Keratinocyte (primary cell): ENCODE measurements around the gene USP12. TPM values are rescaled to one million over a fixed set of nuclear protein-coding genes. Genes with fewer than 3 reads are reported as not detected.

Experiments
- DNase-seq: peaks from one replicate; pipeline ENCODE4 v3.0.0-alpha.2; 2011; ENCODE audit warnings: low read depth, missing footprints, low spot score
- FAIRE-seq: peaks from 2 replicates; lab custom pipeline; 2011; peaks lifted over from hg19 to GRCh38; lab: Jason Lieb, UNC
- H2AFZ ChIP-seq: 2 replicates; pipeline ENCODE4 v1.6.0; 2012; ENCODE audit warnings: low read length, control low read depth, inconsistent platforms; ENCODE audit not compliant: control insufficient read depth
- H3K27ac ChIP-seq: 2 replicates; pipeline ENCODE4 v1.5.1; 2011; ENCODE audit warnings: low read length; ENCODE audit not compliant: control insufficient read depth, insufficient read depth
- H3K27me3 ChIP-seq: 3 replicates; pipeline ENCODE4 v1.6.0; 2011; ENCODE audit warnings: low read length; ENCODE audit not compliant: control insufficient read depth, insufficient read depth; ENCODE audit errors: extremely low read depth
- H3K36me3 ChIP-seq, 2 experiments: 2 replicates in 1 of 2; 3 replicates in 1 of 2; pipeline ENCODE4 v1.5.1; 2011; ENCODE audit warnings: low read length in 2 of 2, mild to moderate bottlenecking in 1 of 2; ENCODE audit not compliant: control insufficient read depth in 2 of 2, insufficient read depth in 2 of 2; ENCODE audit errors: extremely low read depth in 1 of 2
- H3K4me1 ChIP-seq: 3 replicates; pipeline ENCODE4 v1.5.1; 2011; ENCODE audit warnings: low read length; ENCODE audit not compliant: control insufficient read depth, insufficient read depth; ENCODE audit errors: extremely low read depth
- H3K4me2 ChIP-seq: 3 replicates; pipeline ENCODE4 v1.6.0; 2011; ENCODE audit warnings: low read depth, low read length; ENCODE audit not compliant: control insufficient read depth, insufficient read depth; ENCODE audit errors: extremely low read depth
- H3K4me3 ChIP-seq, 3 experiments: fragments of 200-600 bp in 1 of 3; sonication (generic) in 1 of 3; 2 replicates in 2 of 3; 3 replicates in 1 of 3; pipeline ENCODE4 v1.5.1; 2011 to 2016; ENCODE audit warnings: low read length in 3 of 3, mild to moderate bottlenecking in 3 of 3, control low read depth in 2 of 3, inconsistent platforms in 1 of 3, low read depth in 1 of 3, mixed read lengths in 1 of 3, mixed run types in 1 of 3, moderate library complexity in 1 of 3; ENCODE audit not compliant: control insufficient read depth in 2 of 3, insufficient read depth in 2 of 3; ENCODE audit errors: extremely low read depth in 1 of 3
- H3K79me2 ChIP-seq: 2 replicates; pipeline ENCODE4 v1.6.0; 2012; ENCODE audit warnings: low read length; ENCODE audit not compliant: control insufficient read depth, insufficient read depth
- H3K9ac ChIP-seq: 3 replicates; pipeline ENCODE4 v1.6.0; 2011; ENCODE audit warnings: low read length; ENCODE audit not compliant: control insufficient read depth, insufficient read depth; ENCODE audit errors: extremely low read depth
- H3K9me1 ChIP-seq: 3 replicates; pipeline ENCODE4 v1.6.0; 2011; ENCODE audit warnings: low read length; ENCODE audit not compliant: control insufficient read depth, insufficient read depth; ENCODE audit errors: extremely low read depth
- H3K9me3 ChIP-seq: 2 replicates; pipeline ENCODE4 v1.5.1; 2012; ENCODE audit warnings: low read depth, low read length; ENCODE audit not compliant: control insufficient read depth
- H4K20me1 ChIP-seq: 3 replicates; pipeline ENCODE4 v1.6.0; 2011; ENCODE audit warnings: low read length; ENCODE audit not compliant: control insufficient read depth, insufficient read depth; ENCODE audit errors: extremely low read depth
- EZH2 ChIP-seq: IDR thresholded peaks from one replicate; pipeline ENCODE4 v1.6.1; 2012; ENCODE audit warnings: inconsistent platforms, mild to moderate bottlenecking, low read length, moderate library complexity
- dilution Hi-C: fragments of 300-500 bp; cut with MboI; formaldehyde crosslinking; loops from one replicate; pipeline ENCODE4 v1.7.0; 2020; ENCODE audit warnings: low sequenced_read_pairs; ENCODE audit not compliant: extremely low pct_ligation_motif_present
- polyA plus RNA-seq, 5 experiments: library from polyadenylated mRNA; depleted of rRNA in 3 of 5; stranded (reverse) in 3 of 5; stranded (forward) in 1 of 5; unstranded in 1 of 5; fragments of >200 nt; gene quantifications; 1 replicate in 1 of 5; 2 replicates in 3 of 5; 3 replicates in 1 of 5; pipeline versions ENCODE4 v1.2.1 to v1.2.3, GENCODE V29; 2011 to 2012; ENCODE audit warnings: missing spikeins in 2 of 5, low read depth in 1 of 5, low replicate concordance in 1 of 5
- TF ChIP-seq, protein P1 (sequence below), 3 experiments: IDR thresholded peaks in 1 of 3; conservative IDR thresholded peaks in 1 of 3; optimal IDR thresholded peaks in 1 of 3; 2 replicates in 2 of 3; 3 replicates in 1 of 3; pipeline versions ENCODE3 to v1.5.1; 2011; ENCODE audit warnings: low read length in 3 of 3, mild to moderate bottlenecking in 3 of 3, moderate library complexity in 2 of 3, control low read depth in 1 of 3, inconsistent platforms in 1 of 3; ENCODE audit not compliant: insufficient read depth in 2 of 3; ENCODE audit errors: extremely low read depth in 1 of 3

Gene USP12
- polyA plus RNA-seq, 1 donor (not counting 4 experiments of a cell fraction or from before 2014, with no cell fraction given), result 20.7 TPM

DNA sequence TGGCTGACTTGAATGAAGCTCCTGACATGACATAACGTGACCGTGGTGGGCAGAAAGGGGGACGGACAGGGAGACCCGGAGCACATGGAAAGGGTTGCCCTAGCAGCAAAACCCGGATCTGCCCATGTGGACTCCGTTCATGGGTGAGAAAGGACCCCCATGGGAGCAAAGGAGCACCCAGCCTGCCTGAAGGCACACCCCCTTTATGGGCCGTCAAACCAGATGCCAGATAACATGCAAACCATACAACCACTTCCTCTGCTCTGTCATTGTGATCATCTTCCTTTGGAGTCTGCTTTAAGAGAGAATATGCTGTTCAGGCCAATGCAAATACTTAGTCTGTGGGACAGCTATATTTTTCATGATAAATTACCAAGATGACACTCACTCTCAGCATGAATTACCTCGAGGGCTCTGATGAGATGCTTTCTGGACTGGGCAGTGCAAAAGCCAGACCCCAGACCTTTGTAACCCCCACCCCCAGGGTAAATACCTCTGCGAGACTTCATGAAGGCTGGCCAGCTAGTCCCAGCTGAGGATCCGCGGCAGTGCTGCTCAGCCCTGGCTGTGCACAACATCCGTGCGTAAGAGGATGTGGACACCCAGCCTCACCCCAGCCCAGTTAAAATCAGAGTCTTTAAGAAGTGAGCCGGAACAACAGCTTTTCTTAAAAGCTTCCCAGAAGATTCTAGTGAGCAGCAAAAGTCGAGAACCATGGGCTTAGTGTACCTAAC lies 126.6 kb downstream of the USP12 start:
- Histone ChIP-seq H3K4me1 (peaks cover 5% of the 10 kb centered on the region), H3K9ac (no peak overlapping the region), H3K79me2 (no peaks in the 10 kb centered on the region), H3K27me3 (no peaks in the 10 kb centered on the region), H2AFZ (no peak overlapping the region), H3K9me3 (no peaks in the 10 kb centered on the region), H3K4me2 (no peak overlapping the region), H4K20me1 (no peaks in the 10 kb centered on the region), H3K4me3 (no peak overlapping the region), H3K27ac (no peak overlapping the region), H3K9me1 (no peaks in the 10 kb centered on the region), H3K36me3 (no peaks in the 10 kb centered on the region)
- dilution Hi-C loops, result no loop called here
- TF ChIP-seq, protein P1, sequence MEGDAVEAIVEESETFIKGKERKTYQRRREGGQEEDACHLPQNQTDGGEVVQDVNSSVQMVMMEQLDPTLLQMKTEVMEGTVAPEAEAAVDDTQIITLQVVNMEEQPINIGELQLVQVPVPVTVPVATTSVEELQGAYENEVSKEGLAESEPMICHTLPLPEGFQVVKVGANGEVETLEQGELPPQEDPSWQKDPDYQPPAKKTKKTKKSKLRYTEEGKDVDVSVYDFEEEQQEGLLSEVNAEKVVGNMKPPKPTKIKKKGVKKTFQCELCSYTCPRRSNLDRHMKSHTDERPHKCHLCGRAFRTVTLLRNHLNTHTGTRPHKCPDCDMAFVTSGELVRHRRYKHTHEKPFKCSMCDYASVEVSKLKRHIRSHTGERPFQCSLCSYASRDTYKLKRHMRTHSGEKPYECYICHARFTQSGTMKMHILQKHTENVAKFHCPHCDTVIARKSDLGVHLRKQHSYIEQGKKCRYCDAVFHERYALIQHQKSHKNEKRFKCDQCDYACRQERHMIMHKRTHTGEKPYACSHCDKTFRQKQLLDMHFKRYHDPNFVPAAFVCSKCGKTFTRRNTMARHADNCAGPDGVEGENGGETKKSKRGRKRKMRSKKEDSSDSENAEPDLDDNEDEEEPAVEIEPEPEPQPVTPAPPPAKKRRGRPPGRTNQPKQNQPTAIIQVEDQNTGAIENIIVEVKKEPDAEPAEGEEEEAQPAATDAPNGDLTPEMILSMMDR (optimal IDR thresholded peaks at IDR 0.05 in 1 of 3, IDR thresholded peaks at IDR 0.05 in 1 of 3, conservative IDR thresholded peaks at IDR 0.05 in 1 of 3; ENCODE audit: extremely low read depth in 1 of 3, insufficient read depth in 2 of 3, low read length in 3 of 3), result no peak
- TF ChIP-seq EZH2, result no peak
- no peak for FAIRE-seq
- no peak for DNase-seq

GRCh38 chr13:27043013-27043412 lies 128.6 kb downstream of the USP12 start:
- dilution Hi-C loops, result no loop called here
- FAIRE-seq, result peak; percentile 95
- no peaks in the 10 kb centered on the region for H3K9me3 ChIP-seq
- H3K4me2 ChIP-seq, result peak overlapping the region; percentile 35
- H3K4me1 ChIP-seq, result peaks cover 11% of the 10 kb centered on the region
- TF ChIP-seq, protein P1 (optimal IDR thresholded peaks at IDR 0.05 in 1 of 3, IDR thresholded peaks at IDR 0.05 in 1 of 3, conservative IDR thresholded peaks at IDR 0.05 in 1 of 3; ENCODE audit: extremely low read depth in 1 of 3, insufficient read depth in 2 of 3, low read length in 3 of 3), result no peak
- TF ChIP-seq EZH2, result no peak
- no peaks in the 10 kb centered on the region for H3K9me1 ChIP-seq
- H2AFZ ChIP-seq, result no peak overlapping the region
- no peak overlapping the region for H3K9ac ChIP-seq
- peak; percentile 57 for DNase-seq
- H3K27me3 ChIP-seq, result no peaks in the 10 kb centered on the region
- no peaks in the 10 kb centered on the region for H3K36me3 ChIP-seq
- H3K79me2 ChIP-seq, result no peaks in the 10 kb centered on the region
- H4K20me1 ChIP-seq, result no peaks in the 10 kb centered on the region
- no peak overlapping the region for H3K27ac ChIP-seq
- H3K4me3 ChIP-seq, result no peak overlapping the region
